SK-N-SH treated with all-trans-retinoic acid at 6 μM for 48 hours (cell line): ENCODE data around the gene DDX50.

Source experiments
- ATAC-seq: fragments of 200-7000 bp; cut with Tn5 transposase; 3 replicates; pipeline ENCODE4 v1.9.1; 2020; ENCODE audit warnings: mild to moderate bottlenecking, moderate library complexity
- ARNTL ChIP-seq: fragments of 450-650 bp; formaldehyde crosslinking; IDR thresholded peaks from 2 replicates; pipeline ENCODE4 v1.5.0; 2020; ENCODE audit warnings: low read depth, mild to moderate bottlenecking, moderate library complexity, borderline replicate concordance
- CSDC2 ChIP-seq: fragments of 250-450 bp; sonication (Bioruptor Pico); IDR thresholded peaks from 2 replicates; pipeline ENCODE4 v1.5.0; 2020; ENCODE audit warnings: mild to moderate bottlenecking, moderate library complexity
- GLIS3 ChIP-seq: fragments of 250-450 bp; sonication (Bioruptor Pico); IDR thresholded peaks from 2 replicates; pipeline ENCODE4 v1.5.0; 2020; ENCODE audit warnings: mild to moderate bottlenecking, moderate library complexity
- OSR1 ChIP-seq: fragments of 250-450 bp; sonication (Bioruptor Pico); IDR thresholded peaks from 2 replicates; pipeline ENCODE4 v1.8.0; 2022; ENCODE audit warnings: moderate library complexity, mild to moderate bottlenecking, inconsistent platforms
- PPARA ChIP-seq: fragments of 250-450 bp; sonication (Bioruptor Pico); IDR thresholded peaks from 2 replicates; pipeline ENCODE4 v1.5.0; 2020; ENCODE audit warnings: mild to moderate bottlenecking, borderline replicate concordance
- ZNF565 ChIP-seq: fragments of 450-650 bp; formaldehyde crosslinking; conservative IDR thresholded peaks from 2 replicates; pipeline ENCODE4 v1.5.0; 2020; ENCODE audit warnings: low read depth, mild to moderate bottlenecking, moderate library complexity
- TF ChIP-seq, protein P1 (sequence below): fragments of 250-450 bp; sonication (Bioruptor Pico); IDR thresholded peaks from 2 replicates; pipeline ENCODE4 v1.8.0; 2021; ENCODE audit warnings: low read depth, mild to moderate bottlenecking, moderate library complexity, borderline replicate concordance
- TF ChIP-seq, protein P2 (sequence below): fragments of 250-450 bp; sonication (Bioruptor Pico); IDR thresholded peaks from 2 replicates; pipeline ENCODE4 v1.5.0; 2020; ENCODE audit warnings: mild to moderate bottlenecking, moderate library complexity

The DDX50 gene

DNA sequence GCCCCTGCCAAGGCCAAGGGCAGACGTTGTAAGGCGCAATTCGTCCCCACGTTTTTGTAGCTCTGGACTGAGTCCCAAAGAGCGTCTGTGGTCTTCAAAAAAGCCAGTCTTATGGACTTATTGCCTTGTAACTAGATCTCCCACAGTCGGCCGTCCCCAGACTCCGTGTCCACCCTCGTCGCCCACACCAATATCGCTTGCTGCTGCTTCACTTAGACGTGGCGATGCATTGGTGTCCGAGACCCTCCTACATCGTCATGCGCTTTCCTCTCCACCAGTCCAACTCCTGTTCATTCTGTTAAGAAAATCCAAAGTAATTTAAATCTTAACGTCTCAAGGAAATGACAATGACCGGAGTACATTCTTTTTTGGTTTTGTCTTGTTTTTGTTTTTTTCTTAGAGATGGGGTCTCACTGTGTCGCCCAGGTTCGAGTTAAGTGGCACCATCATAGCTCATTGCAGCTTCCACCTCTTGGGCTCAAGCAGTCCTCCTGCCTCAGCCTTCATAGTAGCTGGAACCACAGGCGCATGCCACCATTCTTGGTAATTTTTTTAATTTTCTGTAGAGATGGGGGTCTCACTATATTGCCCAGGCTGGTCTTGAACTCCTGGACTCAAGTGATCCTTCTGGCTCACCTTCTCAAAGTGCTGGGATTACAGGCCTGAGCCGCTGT is 88.3 kb downstream of the DDX50 start (continued):
- TF ChIP-seq, protein P1, sequence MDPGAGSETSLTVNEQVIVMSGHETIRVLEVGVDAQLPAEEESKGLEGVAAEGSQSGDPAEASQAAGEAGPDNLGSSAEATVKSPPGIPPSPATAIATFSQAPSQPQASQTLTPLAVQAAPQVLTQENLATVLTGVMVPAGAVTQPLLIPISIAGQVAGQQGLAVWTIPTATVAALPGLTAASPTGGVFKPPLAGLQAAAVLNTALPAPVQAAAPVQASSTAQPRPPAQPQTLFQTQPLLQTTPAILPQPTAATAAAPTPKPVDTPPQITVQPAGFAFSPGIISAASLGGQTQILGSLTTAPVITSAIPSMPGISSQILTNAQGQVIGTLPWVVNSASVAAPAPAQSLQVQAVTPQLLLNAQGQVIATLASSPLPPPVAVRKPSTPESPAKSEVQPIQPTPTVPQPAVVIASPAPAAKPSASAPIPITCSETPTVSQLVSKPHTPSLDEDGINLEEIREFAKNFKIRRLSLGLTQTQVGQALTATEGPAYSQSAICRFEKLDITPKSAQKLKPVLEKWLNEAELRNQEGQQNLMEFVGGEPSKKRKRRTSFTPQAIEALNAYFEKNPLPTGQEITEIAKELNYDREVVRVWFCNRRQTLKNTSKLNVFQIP (CRISPR knock-in tag): no peak

DNA sequence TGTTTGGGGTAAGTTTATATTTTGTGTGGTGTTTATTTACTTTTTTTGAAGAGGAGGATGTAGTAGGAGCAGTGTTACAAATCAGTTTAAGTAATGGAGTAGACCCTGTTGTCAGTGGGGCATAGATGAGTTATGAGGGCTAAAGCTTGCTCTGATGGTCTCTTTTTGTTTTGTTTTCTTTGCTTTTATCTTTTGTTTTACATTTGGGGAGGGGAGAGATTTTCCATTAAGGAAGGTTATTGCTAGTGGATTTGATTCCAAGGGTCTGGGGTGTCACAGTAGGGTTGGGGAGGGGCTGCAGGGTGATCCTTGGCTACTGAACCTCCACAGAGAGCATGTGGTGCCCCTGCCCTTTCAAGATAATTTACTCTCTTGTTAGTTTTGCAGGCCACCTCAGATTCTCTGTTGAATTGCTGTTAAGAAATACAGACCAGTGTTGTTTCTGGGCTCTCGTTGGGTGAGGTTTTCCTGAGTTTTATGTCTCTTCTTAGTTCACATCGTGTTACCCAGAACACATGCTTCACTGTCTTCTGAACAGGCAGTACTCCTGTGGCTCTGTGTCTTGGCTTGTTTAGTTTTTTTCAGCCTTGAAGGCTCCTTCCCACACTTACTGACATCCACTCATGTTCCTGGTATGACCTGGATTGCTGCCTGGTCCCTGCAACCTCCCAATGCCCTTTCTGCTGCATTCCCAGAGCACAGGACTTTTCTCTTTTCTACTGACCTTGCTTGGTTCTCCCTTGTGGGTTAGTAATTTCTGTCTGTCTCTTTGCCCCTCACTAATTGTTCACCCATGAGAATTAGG is 91.7 kb downstream of the DDX50 start:
- TF ChIP-seq ZNF565 (CRISPR knock-in tag) (no peak), ARNTL (CRISPR knock-in tag) (no peak), PPARA (no peak), OSR1 (CRISPR knock-in tag) (no peak), CSDC2 (no peak), GLIS3 (no peak)
- TF ChIP-seq, protein P2, sequence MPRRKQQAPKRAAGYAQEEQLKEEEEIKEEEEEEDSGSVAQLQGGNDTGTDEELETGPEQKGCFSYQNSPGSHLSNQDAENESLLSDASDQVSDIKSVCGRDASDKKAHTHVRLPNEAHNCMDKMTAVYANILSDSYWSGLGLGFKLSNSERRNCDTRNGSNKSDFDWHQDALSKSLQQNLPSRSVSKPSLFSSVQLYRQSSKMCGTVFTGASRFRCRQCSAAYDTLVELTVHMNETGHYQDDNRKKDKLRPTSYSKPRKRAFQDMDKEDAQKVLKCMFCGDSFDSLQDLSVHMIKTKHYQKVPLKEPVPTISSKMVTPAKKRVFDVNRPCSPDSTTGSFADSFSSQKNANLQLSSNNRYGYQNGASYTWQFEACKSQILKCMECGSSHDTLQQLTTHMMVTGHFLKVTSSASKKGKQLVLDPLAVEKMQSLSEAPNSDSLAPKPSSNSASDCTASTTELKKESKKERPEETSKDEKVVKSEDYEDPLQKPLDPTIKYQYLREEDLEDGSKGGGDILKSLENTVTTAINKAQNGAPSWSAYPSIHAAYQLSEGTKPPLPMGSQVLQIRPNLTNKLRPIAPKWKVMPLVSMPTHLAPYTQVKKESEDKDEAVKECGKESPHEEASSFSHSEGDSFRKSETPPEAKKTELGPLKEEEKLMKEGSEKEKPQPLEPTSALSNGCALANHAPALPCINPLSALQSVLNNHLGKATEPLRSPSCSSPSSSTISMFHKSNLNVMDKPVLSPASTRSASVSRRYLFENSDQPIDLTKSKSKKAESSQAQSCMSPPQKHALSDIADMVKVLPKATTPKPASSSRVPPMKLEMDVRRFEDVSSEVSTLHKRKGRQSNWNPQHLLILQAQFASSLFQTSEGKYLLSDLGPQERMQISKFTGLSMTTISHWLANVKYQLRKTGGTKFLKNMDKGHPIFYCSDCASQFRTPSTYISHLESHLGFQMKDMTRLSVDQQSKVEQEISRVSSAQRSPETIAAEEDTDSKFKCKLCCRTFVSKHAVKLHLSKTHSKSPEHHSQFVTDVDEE: no peak
- TF ChIP-seq, protein P1 (CRISPR knock-in tag): no peak
- TF ChIP-seq, all 23 proteins: peak for 0
- ATAC-seq: peak; percentile 28
